Epithelial cell of proximal tubule (primary cell): ENCODE results near the gene TBC1D22A. TPM values are rescaled to one million over a fixed set of nuclear protein-coding genes. Genes with fewer than 3 reads are reported as not detected.

Experiments
- DNase-seq: peaks from one replicate; pipeline ENCODE4 v3.0.0-alpha.2; 2011; ENCODE audit warnings: low read depth
- H3K4me3 ChIP-seq: 2 replicates; pipeline ENCODE4 v1.5.1; 2011; ENCODE audit warnings: low read depth, mild to moderate bottlenecking, low read length
- total RNA-seq: library from RNA; depleted of rRNA; stranded (reverse); fragments of >200 nt; gene quantifications from 2 replicates; pipeline ENCODE4 v1.2.3, GENCODE V29; 2015
- TF ChIP-seq, protein P1 (sequence below): conservative IDR thresholded peaks from 2 replicates; pipeline ENCODE4 v1.5.1; 2012; ENCODE audit warnings: low read depth, mild to moderate bottlenecking, low read length

The TBC1D22A gene
- total RNA-seq, 1 donor from 2014 or later, result 22.7 TPM

DNA sequence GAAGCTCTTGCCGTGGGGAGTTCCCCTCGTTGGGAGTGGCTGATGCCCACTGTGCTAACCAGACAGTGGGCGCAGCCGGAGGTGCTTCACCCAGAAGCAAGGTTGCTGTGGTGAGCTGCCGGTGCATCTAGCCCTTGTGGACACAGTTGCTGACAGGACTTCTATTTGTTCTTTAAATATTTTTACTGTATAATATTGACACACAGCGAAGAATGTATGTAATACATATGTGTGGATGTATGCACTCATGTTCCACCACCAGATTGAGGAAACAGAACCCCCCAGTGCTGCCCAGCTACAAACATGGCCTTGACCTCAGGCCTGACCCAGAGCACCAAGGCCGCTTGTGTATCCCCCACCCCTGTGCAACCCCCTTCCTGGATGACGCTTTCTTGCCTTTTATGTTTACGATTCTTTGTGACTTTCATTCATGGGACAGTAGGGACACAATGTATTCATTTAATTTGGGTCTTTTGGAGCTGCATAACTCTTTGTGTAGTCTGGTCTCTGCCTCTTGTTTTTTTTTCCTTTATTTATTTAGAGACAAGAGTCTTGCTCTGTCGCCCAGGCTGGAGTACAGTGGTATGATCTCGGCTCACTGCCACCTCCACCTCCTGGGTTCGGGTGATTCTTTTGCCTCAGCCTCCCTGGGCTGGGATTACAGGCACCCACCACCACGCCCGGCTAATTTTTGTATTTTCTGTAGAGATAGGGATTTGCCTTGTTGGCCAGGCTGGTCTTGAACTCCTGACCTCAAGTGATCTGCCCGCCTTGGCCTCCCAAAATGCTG is 132.6 kb downstream of the TBC1D22A start:
- H3K4me3 ChIP-seq, result no peak overlapping the region
- no peak for DNase-seq
- TF ChIP-seq, protein P1, sequence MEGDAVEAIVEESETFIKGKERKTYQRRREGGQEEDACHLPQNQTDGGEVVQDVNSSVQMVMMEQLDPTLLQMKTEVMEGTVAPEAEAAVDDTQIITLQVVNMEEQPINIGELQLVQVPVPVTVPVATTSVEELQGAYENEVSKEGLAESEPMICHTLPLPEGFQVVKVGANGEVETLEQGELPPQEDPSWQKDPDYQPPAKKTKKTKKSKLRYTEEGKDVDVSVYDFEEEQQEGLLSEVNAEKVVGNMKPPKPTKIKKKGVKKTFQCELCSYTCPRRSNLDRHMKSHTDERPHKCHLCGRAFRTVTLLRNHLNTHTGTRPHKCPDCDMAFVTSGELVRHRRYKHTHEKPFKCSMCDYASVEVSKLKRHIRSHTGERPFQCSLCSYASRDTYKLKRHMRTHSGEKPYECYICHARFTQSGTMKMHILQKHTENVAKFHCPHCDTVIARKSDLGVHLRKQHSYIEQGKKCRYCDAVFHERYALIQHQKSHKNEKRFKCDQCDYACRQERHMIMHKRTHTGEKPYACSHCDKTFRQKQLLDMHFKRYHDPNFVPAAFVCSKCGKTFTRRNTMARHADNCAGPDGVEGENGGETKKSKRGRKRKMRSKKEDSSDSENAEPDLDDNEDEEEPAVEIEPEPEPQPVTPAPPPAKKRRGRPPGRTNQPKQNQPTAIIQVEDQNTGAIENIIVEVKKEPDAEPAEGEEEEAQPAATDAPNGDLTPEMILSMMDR, result no peak

- DNase-seq, result no peak
- no peak overlapping the region for H3K4me3 ChIP-seq
- TF ChIP-seq, protein P1, result no peak
These were observed 133.3 kb downstream of the TBC1D22A start for GRCh38 chr22:46895753-46896152.

GRCh38 chr22:46896166-46896565 is 133.7 kb downstream of the TBC1D22A start:
- DNase-seq, result no peak
- TF ChIP-seq, protein P1, result no peak
- H3K4me3 ChIP-seq, result no peak overlapping the region

- no peak overlapping the region for H3K4me3 ChIP-seq
- TF ChIP-seq, protein P1, result no peak
- DNase-seq, result no peak
These were observed 134.3 kb downstream of the TBC1D22A start for GRCh38 chr22:46896568-46897245.

DNA sequence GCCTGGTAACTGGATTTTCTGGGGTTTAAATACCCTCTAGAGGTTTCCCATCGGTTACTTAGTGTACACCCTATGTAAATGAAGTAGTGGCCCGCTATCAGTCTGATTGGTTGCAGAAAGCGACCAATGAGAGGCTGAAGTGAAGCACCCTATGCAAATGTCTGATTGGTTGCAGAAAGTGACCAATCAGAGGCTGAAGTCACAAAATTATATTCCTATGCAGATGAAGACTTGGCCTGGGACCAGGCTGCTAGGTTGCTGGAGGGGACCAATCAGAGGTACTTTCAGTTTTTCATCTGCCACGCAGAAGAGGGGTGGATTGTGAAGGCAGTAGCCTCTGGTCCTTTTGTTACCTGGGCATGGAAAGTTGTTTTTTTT is 134.8 kb downstream of the TBC1D22A start:
- no peak overlapping the region for H3K4me3 ChIP-seq
- no peak for DNase-seq
- TF ChIP-seq, protein P1, result no peak

DNA sequence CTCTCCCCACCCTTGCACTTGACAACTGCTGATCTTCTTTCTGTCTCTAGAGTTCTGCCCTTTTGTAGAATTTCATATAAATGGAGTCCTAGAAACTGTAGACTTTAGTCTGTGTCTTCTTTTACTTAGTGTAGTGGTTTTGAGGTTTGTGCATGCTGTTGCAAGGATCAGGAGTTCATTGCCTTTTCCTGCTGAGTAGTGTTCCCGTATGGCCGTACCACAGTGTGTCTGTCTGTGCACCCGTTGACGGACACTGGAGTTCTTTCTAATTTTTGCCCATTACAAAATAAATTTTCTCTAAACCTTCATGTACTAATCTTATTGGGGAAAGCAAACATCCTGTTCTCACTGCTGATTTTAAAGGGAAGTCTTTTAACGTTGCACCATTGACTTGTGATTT is 138.1 kb downstream of the TBC1D22A start:
- no peak overlapping the region for H3K4me3 ChIP-seq
- TF ChIP-seq, protein P1, result no peak
- DNase-seq, result no peak
